Uterus (tissue), 4 donors: Measurements from ENCODE around the gene CCDC178. TPM values are rescaled to one million over a fixed set of nuclear protein-coding genes. Genes with fewer than 3 reads are reported as not detected.

ENCODE experiments used
- DNase-seq, 2 donors: peaks; one replicate each; pipeline ENCODE4 v3.0.0-alpha.2; 2019 to 2020
- H3K27ac ChIP-seq, 2 donors: fragments of 200-600 bp; sonication (generic); 1 replicate in 1 of 2; 2 replicates in 1 of 2; pipeline ENCODE4 v1.5.1; 2016 to 2018
- H3K27me3 ChIP-seq, 2 donors: fragments of 200-600 bp; sonication (generic); one replicate each; pipeline ENCODE4 v1.5.1; 2018 to 2019; ENCODE audit warnings: control low read depth in 1 of 2
- H3K36me3 ChIP-seq, 2 donors: fragments of 200-600 bp; sonication (generic); one replicate each; pipeline ENCODE4 v1.5.1; 2019; ENCODE audit warnings: control low read depth in 1 of 2
- H3K4me1 ChIP-seq, 2 donors: fragments of 200-600 bp; sonication (generic); one replicate each; pipeline ENCODE4 v1.5.1; 2018 to 2019; ENCODE audit warnings: control low read depth in 1 of 2
- H3K4me3 ChIP-seq, 2 donors: fragments of 200-600 bp; sonication (generic); 1 replicate in 1 of 2; 2 replicates in 1 of 2; pipeline ENCODE4 v1.5.1; 2018 to 2019; ENCODE audit warnings: mild to moderate bottlenecking in 1 of 2
- H3K9me3 ChIP-seq, 2 donors: fragments of 200-600 bp; sonication (generic); one replicate each; pipeline ENCODE4 v1.5.1; 2019; ENCODE audit warnings: control low read depth in 1 of 2
- POLR2A ChIP-seq, 2 donors: fragments of 450-650 bp; IDR thresholded peaks; one replicate each; pipeline ENCODE4 v1.6.1; 2016; ENCODE audit warnings: antibody characterized with exemption in 2 of 2, mild to moderate bottlenecking in 1 of 2, moderate library complexity in 1 of 2
- intact Hi-C: fragments of 100-400 bp; cut with DNase I; formaldehyde crosslinking; loops from one replicate; pipeline ENCODE4 v1.15.1; 2023; ENCODE audit warnings: low total_unique reads
- total RNA-seq, 4 donors: library from RNA; depleted of rRNA in 3 of 4; stranded (reverse); fragments of >200 nt in 3 of 4; gene quantifications; one replicate each; pipeline versions ENCODE4 v1.1.0 to v1.2.4, GENCODE V29; 2014 to 2023
- TF ChIP-seq, protein P1 (sequence below), 4 experiments: fragments of 200-600 bp in 2 of 4; fragments of 450-650 bp in 2 of 4; sonication (generic) in 2 of 4; IDR thresholded peaks; one replicate each; pipeline ENCODE4 v1.5.1; 2016 to 2019; ENCODE audit warnings: antibody characterized with exemption in 4 of 4, mild to moderate bottlenecking in 2 of 4, moderate library complexity in 1 of 4
- donor health status: DM: yes; HTN: yes; CAD: no.

Gene CCDC178
- total RNA-seq, 4 donors from 2014 or later, result 1.0 to 28.7 (median 8.8) TPM

DNA sequence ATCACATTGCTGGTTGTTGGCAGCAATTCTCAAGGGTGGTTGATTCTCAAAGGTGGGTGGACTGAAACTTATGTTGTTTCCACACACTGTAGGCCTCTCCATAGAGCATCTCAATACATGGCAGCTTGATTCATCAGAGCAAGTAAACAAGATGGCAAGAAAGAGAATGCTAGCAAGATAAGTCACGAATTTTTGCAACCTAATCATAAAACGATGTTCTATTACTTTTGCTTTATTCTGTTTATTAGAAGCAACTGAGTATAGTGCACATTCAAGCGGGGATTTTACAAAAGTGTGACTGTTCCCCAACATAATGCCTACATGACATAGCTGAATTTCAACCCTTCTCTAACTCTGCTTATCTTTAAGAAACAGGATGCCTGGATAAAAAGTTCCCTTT, 136.2 kb downstream of the CCDC178 start:
- DNase-seq, result no peak
- no peak overlapping the region for H3K27ac ChIP-seq
- intact Hi-C loops, result no loop called here
- TF ChIP-seq, protein P1, sequence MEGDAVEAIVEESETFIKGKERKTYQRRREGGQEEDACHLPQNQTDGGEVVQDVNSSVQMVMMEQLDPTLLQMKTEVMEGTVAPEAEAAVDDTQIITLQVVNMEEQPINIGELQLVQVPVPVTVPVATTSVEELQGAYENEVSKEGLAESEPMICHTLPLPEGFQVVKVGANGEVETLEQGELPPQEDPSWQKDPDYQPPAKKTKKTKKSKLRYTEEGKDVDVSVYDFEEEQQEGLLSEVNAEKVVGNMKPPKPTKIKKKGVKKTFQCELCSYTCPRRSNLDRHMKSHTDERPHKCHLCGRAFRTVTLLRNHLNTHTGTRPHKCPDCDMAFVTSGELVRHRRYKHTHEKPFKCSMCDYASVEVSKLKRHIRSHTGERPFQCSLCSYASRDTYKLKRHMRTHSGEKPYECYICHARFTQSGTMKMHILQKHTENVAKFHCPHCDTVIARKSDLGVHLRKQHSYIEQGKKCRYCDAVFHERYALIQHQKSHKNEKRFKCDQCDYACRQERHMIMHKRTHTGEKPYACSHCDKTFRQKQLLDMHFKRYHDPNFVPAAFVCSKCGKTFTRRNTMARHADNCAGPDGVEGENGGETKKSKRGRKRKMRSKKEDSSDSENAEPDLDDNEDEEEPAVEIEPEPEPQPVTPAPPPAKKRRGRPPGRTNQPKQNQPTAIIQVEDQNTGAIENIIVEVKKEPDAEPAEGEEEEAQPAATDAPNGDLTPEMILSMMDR (IDR thresholded peaks at IDR 0.05), result no peak
- TF ChIP-seq POLR2A (IDR thresholded peaks at IDR 0.05), result no peak
- no peaks in the 10 kb centered on the region for H3K36me3 ChIP-seq
- H3K9me3 ChIP-seq, result no peaks in the 10 kb centered on the region
- no peak overlapping the region for H3K4me3 ChIP-seq
- no peaks in the 10 kb centered on the region for H3K27me3 ChIP-seq
- H3K4me1 ChIP-seq, result no peaks in the 10 kb centered on the region

DNA sequence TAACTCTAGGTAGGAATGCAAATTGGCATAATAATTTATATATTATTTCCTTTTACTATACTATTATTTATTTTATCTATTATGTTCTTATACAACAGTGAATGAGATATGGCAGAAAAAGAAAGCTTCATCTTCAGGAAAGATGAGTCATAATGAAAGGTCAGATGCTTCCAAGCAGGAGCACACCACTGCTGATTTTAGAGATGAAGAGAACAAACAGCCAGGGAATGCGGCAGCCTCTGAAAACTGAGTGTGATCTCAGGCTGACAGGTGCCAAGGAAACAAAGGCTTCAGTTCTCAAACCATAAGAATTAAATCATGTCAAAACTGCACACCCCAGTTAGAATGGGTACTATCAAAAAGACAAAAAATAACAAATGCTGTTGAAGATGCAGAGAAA, 149.0 kb downstream of the CCDC178 start:
- no peak for DNase-seq
- TF ChIP-seq, protein P1 (IDR thresholded peaks at IDR 0.05), result no peak
- no peak for TF ChIP-seq POLR2A (IDR thresholded peaks at IDR 0.05)
- H3K27me3 ChIP-seq, result no peaks in the 10 kb centered on the region
- H3K4me3 ChIP-seq, result no peak overlapping the region
- H3K27ac ChIP-seq, result no peak overlapping the region
- intact Hi-C loops, result no loop called here
- no peaks in the 10 kb centered on the region for H3K9me3 ChIP-seq
- H3K36me3 ChIP-seq, result no peaks in the 10 kb centered on the region
- H3K4me1 ChIP-seq, result no peaks in the 10 kb centered on the region

DNA sequence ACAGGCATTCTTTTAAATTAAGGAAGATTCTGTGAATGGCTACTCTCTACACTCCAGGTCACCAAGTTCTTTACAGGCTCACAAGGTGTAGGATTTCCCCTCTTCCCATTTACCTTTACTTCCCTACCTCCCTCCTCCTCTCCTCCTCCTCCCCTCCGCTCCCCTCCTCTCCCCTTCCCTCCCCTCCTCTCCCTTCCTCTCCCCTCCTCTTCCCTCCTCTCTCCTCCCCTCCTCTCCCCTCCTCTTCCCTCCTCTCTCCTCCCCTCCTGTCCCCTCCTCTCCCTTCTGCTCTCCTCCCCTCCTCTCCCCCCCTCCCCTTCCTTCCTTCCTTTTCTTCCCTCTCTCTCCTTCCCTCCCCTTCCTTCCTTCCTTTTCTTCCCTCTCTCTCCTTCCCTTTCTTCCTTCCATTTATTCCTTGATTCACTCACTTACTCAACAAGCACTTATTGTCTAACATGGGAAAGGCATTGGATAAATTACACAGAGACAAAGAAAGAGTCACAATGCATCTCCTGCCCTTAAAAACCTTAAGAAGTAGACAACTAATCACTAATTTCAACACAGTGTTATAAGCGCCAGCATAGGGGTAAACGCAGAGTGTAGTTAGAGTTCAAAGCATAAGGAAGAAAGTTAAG, 152.3 kb downstream of the CCDC178 start:
- Histone ChIP-seq H3K27me3 (no peaks in the 10 kb centered on the region), H3K4me3 (no peak overlapping the region), H3K36me3 (no peaks in the 10 kb centered on the region), H3K4me1 (no peaks in the 10 kb centered on the region), H3K9me3 (no peaks in the 10 kb centered on the region), H3K27ac (no peak overlapping the region)
- no peak for DNase-seq
- TF ChIP-seq POLR2A (IDR thresholded peaks at IDR 0.05), result no peak
- TF ChIP-seq, protein P1 (IDR thresholded peaks at IDR 0.05), result no peak
- intact Hi-C loops, result no loop called here

DNA sequence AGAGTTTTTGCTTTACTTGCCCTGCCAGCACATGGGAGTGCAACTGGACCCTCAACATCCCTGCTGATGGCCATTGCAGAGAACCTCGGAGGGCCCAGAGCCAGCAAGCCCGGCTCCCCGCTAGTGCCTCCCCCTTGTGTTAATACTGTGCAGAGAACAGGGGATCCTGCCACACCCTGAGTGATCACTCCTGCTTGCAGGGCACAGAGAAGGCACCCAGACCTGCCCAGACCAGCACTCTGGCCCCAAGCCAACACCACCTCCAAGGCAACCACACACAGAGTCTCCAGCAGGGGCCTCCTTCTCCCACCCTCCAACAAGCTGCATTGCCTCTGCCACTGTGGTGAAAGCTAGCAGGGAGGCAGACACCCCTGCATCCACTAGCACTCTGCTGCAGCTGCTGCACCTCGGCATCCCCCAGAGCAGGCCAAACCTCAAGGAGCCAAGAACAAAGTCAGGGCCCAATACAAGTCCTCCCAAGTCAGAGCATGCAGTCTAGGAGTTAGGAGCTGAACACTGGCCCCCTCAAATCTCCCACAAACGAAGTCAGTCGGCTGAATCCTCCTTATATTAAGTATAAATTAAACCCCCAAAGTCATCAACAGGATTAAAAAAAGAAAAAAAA, 157.7 kb downstream of the CCDC178 start:
- Histone ChIP-seq H3K27me3 (no peaks in the 10 kb centered on the region), H3K36me3 (no peaks in the 10 kb centered on the region), H3K4me3 (no peak overlapping the region), H3K27ac (no peak overlapping the region), H3K9me3 (no peaks in the 10 kb centered on the region), H3K4me1 (no peaks in the 10 kb centered on the region)
- TF ChIP-seq, protein P1 (IDR thresholded peaks at IDR 0.05), result no peak
- TF ChIP-seq POLR2A (IDR thresholded peaks at IDR 0.05), result no peak
- DNase-seq, result no peak
- intact Hi-C loops, result no loop called here

DNA sequence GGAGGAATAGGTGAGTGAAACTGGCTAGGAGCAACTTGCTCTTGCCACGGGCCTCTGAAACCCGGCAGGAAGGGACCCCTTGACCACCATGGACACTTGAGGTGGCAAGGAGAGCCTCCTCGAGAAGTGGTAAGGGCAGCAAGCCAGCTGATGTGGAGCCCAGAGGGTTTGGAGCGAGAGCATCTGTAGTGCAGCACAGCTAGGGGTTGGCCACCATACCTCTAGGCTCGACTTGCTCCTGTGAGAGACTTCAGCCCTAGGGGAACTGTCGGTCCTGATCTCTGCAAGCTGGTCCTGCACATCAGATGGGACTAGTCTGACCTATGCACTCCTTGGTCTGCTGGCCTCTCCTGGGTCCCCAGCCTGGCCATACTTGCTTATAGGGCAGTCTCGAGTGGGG, 158.4 kb downstream of the CCDC178 start:
- no peak for TF ChIP-seq POLR2A (IDR thresholded peaks at IDR 0.05)
- TF ChIP-seq, protein P1 (IDR thresholded peaks at IDR 0.05), result no peak
- Histone ChIP-seq H3K9me3 (no peaks in the 10 kb centered on the region), H3K36me3 (no peaks in the 10 kb centered on the region), H3K27me3 (no peaks in the 10 kb centered on the region), H3K4me1 (no peaks in the 10 kb centered on the region), H3K4me3 (no peak overlapping the region), H3K27ac (no peak overlapping the region)
- intact Hi-C loops, result no loop called here
- no peak for DNase-seq
